HG03439 (cell line): Measurements from ENCODE around the gene HAVCR2.
"Not testable (repeated sequence)": the region's sequence is repeated elsewhere in the genome, so short reads cannot be mapped to it uniquely, and the experiment has no call there.

Experiments
- ATAC-seq: cut with Tn5 transposase; IDR thresholded peaks from one replicate; pipeline ENCODE4 v1.9.1; 2021; ENCODE audit warnings: mild to moderate bottlenecking, moderate library complexity; ENCODE audit not compliant: unreplicated experiment

Gene HAVCR2

DNA sequence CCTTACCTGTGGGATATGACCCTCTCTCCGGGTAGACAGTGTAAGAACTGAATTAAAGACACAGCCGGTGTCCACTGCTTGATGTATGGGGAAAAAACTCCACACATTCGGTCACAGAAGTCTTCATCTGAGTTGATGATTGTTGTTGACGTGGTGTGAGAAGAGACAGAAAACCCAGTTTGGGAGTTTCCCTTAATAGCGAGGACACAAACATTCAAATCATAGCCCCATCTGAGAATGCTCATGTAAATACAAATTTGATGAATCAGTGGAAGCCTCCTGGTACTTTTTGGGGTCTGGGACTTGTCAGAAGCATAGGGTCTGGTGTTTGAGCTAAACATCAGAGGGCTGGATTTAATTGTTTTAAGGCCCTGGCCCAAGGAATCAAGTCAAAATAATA is 60.9 kb downstream of the HAVCR2 start:
- no peak for ATAC-seq

GRCh38 chr5:157047016-157047415 is 61.8 kb downstream of the HAVCR2 start:
- ATAC-seq = not testable (repeated sequence)

GRCh38 chr5:157046041-157046440 is 62.8 kb downstream of the HAVCR2 start:
- ATAC-seq = no peak

GRCh38 chr5:157045601-157046000 is 63.2 kb downstream of the HAVCR2 start:
- ATAC-seq = no peak

- no peak for ATAC-seq
Measured at GRCh38 chr5:157038568-157039187, 70.2 kb downstream of the HAVCR2 start.
